Ecto neural progenitor cell (in vitro differentiated cells): ENCODE data around the gene MAP1S.
A peak's percentile ranks its signal among the peaks of the same experiment; 100 is the strongest.

ENCODE experiments used
- DNase-seq: peaks from one replicate; pipeline ENCODE4 v3.0.0-alpha.2; 2018; ENCODE audit warnings: low spot score

The MAP1S gene

GRCh38 chr19:17695198-17695597 lies 24.1 kb upstream of the MAP1S start:
- DNase-seq: no peak

DNA sequence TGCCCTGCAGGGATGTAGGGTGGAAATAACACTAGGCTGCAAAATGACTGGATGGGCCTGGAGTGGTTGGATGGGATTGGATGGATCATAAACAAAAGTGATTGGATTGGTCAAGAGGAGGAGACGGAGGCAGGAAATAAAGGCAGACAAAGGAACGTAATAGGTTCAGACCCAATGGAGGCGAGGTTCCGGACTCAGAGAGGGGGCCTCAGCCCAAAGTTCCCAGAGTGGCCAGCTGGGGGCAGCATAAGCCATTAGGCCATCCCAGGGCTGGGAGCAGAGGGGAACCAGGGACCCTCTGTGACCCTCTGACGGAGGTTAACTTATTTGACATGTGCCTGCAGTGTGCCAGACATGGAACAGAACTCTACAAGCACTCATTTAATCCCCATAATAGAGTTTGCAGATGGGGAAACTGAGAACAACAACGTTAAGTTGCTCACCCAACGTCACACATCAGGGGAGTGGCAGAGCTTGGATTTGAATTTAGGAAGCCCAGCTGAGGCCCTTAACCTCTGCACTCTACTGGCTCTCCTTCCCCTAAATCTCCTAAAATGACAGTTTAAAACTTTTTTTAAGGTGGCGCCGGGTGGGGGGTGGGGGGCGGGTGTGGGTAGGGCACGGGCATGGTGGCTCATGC lies 15.3 kb upstream of the MAP1S start:
- DNase-seq: peak; percentile 74

DNA sequence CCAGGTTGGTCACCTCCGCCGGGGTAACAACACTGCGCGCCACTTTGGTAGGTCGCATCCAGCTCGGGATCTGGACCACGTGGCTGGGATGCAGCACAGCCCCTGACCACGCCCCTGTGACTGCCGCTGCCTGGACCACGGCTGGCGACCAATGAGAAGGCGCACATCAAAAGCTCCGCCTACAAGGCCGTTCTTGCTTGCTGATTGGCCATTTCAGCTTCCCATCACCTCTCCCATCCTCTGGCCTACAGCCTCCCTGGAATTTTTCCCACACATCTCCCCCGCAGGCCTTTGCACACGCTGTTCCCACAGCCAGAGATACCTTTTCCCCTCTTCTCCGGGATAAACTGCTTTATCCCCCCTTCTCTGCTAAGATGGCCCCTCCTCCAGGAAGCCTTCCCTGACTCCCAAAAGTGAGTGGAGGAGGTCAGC lies 12.5 kb upstream of the MAP1S start:
- DNase-seq: peak; percentile 87

- no peak for DNase-seq
These were observed 7.4 kb upstream of the MAP1S start for GRCh38 chr19:17711851-17712250.

DNA sequence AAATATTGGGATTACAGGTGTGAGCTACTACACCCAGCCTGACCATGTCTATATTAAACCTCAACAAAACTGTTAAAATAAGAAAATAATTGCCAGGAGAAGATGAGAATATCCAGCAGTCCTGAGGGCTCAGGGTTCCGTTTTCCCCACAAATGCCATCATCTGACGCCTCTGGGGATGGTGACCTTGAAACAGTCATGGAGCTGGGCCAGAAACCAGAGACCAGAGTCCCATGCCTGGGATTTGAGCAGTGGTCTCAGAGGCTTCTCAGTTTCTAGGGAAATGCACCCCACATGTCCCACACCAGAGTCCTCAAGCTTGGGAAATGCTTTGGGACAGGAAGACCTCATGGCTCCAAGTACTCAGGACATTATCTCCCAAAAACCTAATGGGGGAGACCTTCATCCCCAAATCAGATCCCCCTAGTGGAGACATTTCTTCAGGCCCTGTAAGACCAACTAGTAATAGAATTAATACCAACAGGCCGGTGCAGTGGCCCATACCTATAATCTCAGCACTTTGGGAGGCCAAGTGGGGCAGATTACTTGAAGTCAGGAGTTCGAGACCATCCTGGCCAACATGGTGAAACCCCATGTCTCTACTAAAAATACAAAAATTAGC lies 2.9 kb upstream of the MAP1S start:
- DNase-seq: no peak

DNA sequence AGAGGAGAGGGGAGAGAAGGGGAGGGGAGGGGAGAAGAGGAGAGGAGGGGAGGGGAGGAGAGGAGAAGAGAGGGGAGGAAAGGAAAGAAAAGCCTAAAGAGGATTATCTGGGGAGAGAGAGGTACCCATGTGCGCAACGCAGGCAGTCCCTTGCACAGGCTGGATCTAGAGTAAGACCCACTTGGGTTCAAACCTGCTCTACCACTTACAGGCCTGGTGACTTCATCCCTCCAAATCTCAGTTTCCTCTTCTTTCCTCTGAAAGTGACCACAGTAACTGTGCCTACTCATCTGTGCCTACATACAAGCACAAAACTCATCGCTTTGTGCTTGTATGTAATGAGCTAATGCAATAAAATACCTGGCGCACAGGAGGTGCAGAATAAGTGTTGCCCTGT lies 732 bp upstream of the MAP1S start:
- DNase-seq: no peak

GRCh38 chr19:17719730-17720400 lies 585 bp downstream of the MAP1S start:
- DNase-seq: peak; percentile 58

DNA sequence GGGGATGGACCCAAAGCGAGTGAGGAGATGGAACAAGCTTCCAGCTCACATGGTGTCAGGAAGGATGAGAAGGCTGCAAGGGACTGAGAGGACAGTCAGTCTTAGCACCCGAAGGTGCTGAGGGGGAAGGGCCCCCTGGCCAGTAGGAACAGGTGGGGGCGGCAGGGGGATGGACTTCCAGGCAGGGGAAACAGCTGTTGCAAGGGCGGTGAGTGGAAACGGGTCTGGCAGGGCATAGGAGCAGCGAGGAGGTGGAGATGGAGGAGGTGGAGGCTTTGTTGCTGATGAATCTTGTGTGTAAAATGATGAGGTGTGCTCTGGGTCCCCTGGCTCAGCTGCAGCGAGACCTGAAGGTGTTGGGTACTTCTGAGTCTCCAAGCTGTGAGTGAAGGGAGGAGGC lies 1.2 kb downstream of the MAP1S start:
- no peak for DNase-seq

GRCh38 chr19:17721111-17721628 lies 1.9 kb downstream of the MAP1S start:
- DNase-seq: no peak

DNA sequence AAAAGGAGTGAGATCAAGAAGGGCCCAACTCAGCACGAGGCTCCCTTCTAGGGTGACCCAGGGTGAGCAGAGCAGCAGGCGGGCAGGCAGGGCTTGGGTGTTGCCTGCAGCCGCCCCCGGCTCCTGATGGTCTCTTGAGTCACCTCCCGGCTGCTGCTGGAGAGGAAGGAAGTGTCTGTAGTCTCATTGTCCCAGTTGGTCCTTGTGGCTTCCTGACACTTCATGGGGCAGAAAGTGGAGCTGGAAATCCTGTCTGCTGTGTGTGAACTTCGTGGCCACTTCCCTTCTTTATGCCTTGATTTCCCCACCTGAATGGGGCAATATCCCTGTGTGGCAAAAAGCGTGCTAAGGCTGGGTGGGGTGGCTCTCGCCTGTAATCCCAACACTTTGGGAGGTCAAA lies 2.5 kb downstream of the MAP1S start:
- DNase-seq: no peak

GRCh38 chr19:17722655-17723240 lies 3.5 kb downstream of the MAP1S start:
- DNase-seq: no peak

DNA sequence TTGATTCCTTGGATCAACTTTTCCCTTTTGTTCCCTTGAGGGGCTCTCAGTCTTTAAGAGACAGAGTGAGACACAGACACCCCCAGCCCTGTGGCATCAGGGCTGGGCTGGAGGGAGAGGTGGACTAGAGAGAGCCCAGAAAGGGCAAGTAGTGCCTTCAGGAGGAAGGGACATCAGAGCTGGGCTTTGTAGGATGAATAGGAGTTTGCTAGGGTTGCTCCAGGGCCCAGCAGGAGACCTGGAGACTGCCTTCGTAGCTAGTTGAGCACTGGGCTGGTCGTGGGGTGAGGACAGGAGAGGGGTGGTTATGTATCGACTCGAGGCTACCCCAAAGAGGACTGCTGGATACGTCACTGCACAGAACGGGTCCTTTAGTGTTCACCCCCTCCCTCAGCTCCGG lies 5.4 kb downstream of the MAP1S start:
- DNase-seq: no peak

GRCh38 chr19:17725422-17726078 lies 6.3 kb downstream of the MAP1S start:
- DNase-seq: no peak

DNA sequence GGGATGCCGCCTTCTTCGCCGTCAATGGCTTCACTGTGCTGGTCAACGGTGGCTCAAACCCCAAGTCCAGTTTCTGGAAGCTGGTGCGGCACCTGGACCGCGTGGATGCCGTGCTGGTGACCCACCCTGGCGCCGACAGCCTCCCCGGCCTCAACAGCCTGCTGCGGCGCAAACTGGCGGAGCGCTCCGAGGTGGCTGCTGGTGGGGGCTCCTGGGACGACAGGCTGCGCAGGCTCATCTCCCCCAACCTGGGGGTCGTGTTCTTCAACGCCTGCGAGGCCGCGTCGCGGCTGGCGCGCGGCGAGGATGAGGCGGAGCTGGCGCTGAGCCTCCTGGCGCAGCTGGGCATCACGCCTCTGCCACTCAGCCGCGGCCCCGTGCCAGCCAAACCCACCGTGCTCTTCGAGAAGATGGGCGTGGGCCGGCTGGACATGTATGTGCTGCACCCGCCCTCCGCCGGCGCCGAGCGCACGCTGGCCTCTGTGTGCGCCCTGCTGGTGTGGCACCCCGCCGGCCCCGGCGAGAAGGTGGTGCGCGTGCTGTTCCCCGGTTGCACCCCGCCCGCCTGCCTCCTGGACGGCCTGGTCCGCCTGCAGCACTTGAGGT lies 7.0 kb downstream of the MAP1S start:
- no peak for DNase-seq

GRCh38 chr19:17726964-17727773 lies 7.9 kb downstream of the MAP1S start:
- DNase-seq: no peak

- DNase-seq: no peak
These were observed 8.6 kb downstream of the MAP1S start for GRCh38 chr19:17727843-17728242.

GRCh38 chr19:17733127-17733526 lies 13.8 kb downstream of the MAP1S start:
- no peak for DNase-seq

GRCh38 chr19:17734146-17734545 lies 14.9 kb downstream of the MAP1S start:
- DNase-seq: no peak

- no peak for DNase-seq
These were observed 16.1 kb downstream of the MAP1S start for GRCh38 chr19:17735410-17735809.

- no peak for DNase-seq
These were observed 18.4 kb downstream of the MAP1S start for GRCh38 chr19:17737690-17738153.
